GM12865 (cell line): ENCODE results near the gene SCNN1A.

Experiments
- DNase-seq: peaks from one replicate; pipeline ENCODE4 v3.0.0; 2010; ENCODE audit warnings: low read depth
- H3K4me3 ChIP-seq: 2 replicates; pipeline ENCODE4 v1.5.1; 2011; ENCODE audit warnings: mild to moderate bottlenecking, low read depth, low read length, control low read depth
- CTCF ChIP-seq: IDR thresholded peaks from 2 replicates; pipeline ENCODE4 v1.5.1; 2011; ENCODE audit warnings: low read length, control low read depth, low read depth, inconsistent platforms; ENCODE audit not compliant: insufficient read depth; ENCODE audit errors: missing control alignments

Gene SCNN1A

GRCh38 chr12:6332459-6332858 is 42.9 kb downstream of the SCNN1A start:
- DNase-seq, result no peak
- TF ChIP-seq CTCF, result no peak
- H3K4me3 ChIP-seq, result no peak overlapping the region

GRCh38 chr12:6330999-6331714 is 44.2 kb downstream of the SCNN1A start:
- no peak overlapping the region for H3K4me3 ChIP-seq
- no peak for DNase-seq
- TF ChIP-seq CTCF, result no peak

GRCh38 chr12:6330192-6330591 is 45.2 kb downstream of the SCNN1A start:
- DNase-seq, result peak; percentile 55
- no peak overlapping the region for H3K4me3 ChIP-seq
- no peak for TF ChIP-seq CTCF

GRCh38 chr12:6329703-6330064 is 45.7 kb downstream of the SCNN1A start:
- no peak for TF ChIP-seq CTCF
- DNase-seq, result no peak
- no peak overlapping the region for H3K4me3 ChIP-seq

- no peak overlapping the region for H3K4me3 ChIP-seq
- no peak for TF ChIP-seq CTCF
- no peak for DNase-seq
Observed at GRCh38 chr12:6328945-6329702, 46.2 kb downstream of the SCNN1A start.

- DNase-seq, result no peak
- no peak overlapping the region for H3K4me3 ChIP-seq
- no peak for TF ChIP-seq CTCF
Observed at GRCh38 chr12:6328045-6328779, 47.2 kb downstream of the SCNN1A start.
